ENCODE data around the gene TLE4.

DNA sequence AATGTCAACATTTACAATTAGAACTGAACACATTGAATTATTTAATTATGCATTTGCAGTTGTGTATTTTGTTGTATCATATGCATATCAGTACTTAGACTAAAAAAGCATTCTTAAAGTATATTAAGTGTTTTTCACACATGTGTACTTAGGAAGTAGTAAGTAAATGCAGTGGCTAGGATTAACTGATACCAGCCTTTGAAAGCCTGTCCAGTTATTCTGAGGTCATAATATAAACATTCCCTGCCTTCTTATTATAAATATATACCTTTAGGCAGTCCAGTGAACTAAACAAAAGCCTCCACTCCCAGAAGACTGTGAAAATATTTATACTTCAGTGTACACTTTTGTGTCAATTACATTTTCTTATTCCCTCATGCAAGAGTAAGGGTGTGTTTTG, 83.8 kb downstream of the TLE4 start:
- TF ChIP-seq EZH2phosphoT487 (IDR thresholded peaks at IDR 0.05; ENCODE audit: borderline replicate concordance, low read length) (no peak), EZH2 (IDR thresholded peaks at IDR 0.05; ENCODE audit: low read length, unreplicated experiment) (no peak)
- TF ChIP-seq, protein P1, sequence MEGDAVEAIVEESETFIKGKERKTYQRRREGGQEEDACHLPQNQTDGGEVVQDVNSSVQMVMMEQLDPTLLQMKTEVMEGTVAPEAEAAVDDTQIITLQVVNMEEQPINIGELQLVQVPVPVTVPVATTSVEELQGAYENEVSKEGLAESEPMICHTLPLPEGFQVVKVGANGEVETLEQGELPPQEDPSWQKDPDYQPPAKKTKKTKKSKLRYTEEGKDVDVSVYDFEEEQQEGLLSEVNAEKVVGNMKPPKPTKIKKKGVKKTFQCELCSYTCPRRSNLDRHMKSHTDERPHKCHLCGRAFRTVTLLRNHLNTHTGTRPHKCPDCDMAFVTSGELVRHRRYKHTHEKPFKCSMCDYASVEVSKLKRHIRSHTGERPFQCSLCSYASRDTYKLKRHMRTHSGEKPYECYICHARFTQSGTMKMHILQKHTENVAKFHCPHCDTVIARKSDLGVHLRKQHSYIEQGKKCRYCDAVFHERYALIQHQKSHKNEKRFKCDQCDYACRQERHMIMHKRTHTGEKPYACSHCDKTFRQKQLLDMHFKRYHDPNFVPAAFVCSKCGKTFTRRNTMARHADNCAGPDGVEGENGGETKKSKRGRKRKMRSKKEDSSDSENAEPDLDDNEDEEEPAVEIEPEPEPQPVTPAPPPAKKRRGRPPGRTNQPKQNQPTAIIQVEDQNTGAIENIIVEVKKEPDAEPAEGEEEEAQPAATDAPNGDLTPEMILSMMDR (conservative IDR thresholded peaks at IDR 0.05; ENCODE audit: low read depth, low read length): no peak

All from PC-3 (cell line).